Activated CD4-positive, alpha-beta T cell treated with anti-CD3 and anti-CD28 coated beads, Interleukin-2, amount 50 U/mL, for 24 hours (primary cell): ENCODE measurements around the gene MGRN1.

Experiments
- DNase-seq, 2 donors: peaks; one replicate each; pipeline ENCODE4 v3.0.0-alpha.2; 2020; ENCODE audit warnings: low read depth in 1 of 2, low spot score in 1 of 2

The MGRN1 gene

GRCh38 chr16:4673387-4674046 is 48.9 kb downstream of the MGRN1 start:
- no peak for DNase-seq

GRCh38 chr16:4674926-4675530 is 50.4 kb downstream of the MGRN1 start:
- DNase-seq: no peak

GRCh38 chr16:4675864-4676786 is 51.5 kb downstream of the MGRN1 start:
- DNase-seq: no peak

GRCh38 chr16:4676831-4677230 is 52.2 kb downstream of the MGRN1 start:
- DNase-seq: no peak

GRCh38 chr16:4677390-4677789 is 52.8 kb downstream of the MGRN1 start:
- no peak for DNase-seq

- no peak for DNase-seq
These were observed 53.4 kb downstream of the MGRN1 start for GRCh38 chr16:4677994-4678393.

- DNase-seq: no peak
These were observed 54.0 kb downstream of the MGRN1 start for GRCh38 chr16:4678596-4678995.

GRCh38 chr16:4679156-4679849 is 54.7 kb downstream of the MGRN1 start:
- DNase-seq: no peak

- DNase-seq: no peak
These were observed 55.4 kb downstream of the MGRN1 start for GRCh38 chr16:4679850-4680636.

GRCh38 chr16:4680673-4681470 is 56.2 kb downstream of the MGRN1 start:
- DNase-seq: no peak

- no peak for DNase-seq
These were observed 57.0 kb downstream of the MGRN1 start for GRCh38 chr16:4681471-4682083.

GRCh38 chr16:4682084-4682591 is 57.5 kb downstream of the MGRN1 start:
- no peak for DNase-seq

- DNase-seq: no peak
These were observed 58.1 kb downstream of the MGRN1 start for GRCh38 chr16:4682616-4683254.

- DNase-seq: no peak
These were observed 58.8 kb downstream of the MGRN1 start for GRCh38 chr16:4683255-4684057.

- no peak for DNase-seq
These were observed 59.6 kb downstream of the MGRN1 start for GRCh38 chr16:4684058-4684715.

GRCh38 chr16:4684763-4685162 is 60.1 kb downstream of the MGRN1 start:
- DNase-seq: no peak

GRCh38 chr16:4685292-4685691 is 60.7 kb downstream of the MGRN1 start:
- no peak for DNase-seq
